ENCODE data around the gene PDCD1.
"Not testable (repeated sequence)": the region's sequence is repeated elsewhere in the genome, so short reads cannot be mapped to it uniquely, and the experiment has no call there.

The PDCD1 gene

DNA sequence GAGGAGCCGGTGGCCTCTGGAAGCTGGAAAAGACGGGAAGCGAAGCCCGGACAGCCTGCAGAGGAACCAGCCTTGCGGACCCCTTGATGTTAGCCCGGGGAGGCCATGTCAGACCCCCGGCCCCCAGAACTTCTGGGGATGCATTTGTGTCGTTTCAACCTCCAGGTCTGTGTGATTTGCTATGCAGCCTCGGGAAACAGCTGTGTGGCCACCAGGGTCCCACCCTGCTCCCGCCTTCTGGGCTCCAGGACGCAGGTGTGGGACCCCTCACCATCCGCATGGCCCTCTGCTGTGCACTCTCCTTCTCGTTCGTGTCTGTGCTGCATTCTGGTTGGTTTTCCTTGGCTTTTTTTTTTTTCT is 36.5 kb downstream of the PDCD1 start:
- H3K4me1 ChIP-seq (ENCODE audit: insufficient read depth, low read length, poor library complexity, severe bottlenecking), result no peaks in the 10 kb centered on the region
- H3K36me3 ChIP-seq (ENCODE audit: insufficient read depth, low read length), result no peaks in the 10 kb centered on the region
- H2AFZ ChIP-seq (ENCODE audit: low read length), result no peak overlapping the region
- no peak overlapping the region for H3K4me3 ChIP-seq (ENCODE audit: low read length, poor library complexity, severe bottlenecking)
- no peaks in the 10 kb centered on the region for H3K79me2 ChIP-seq (ENCODE audit: insufficient read depth, low read length)
- no peaks in the 10 kb centered on the region for H3K27me3 ChIP-seq (ENCODE audit: insufficient read depth, low read length, poor library complexity, severe bottlenecking)
- H3K9ac ChIP-seq (ENCODE audit: low read depth, low read length, poor library complexity, severe bottlenecking), result no peak overlapping the region
- no peak for TF ChIP-seq EZH2phosphoT487 (IDR thresholded peaks at IDR 0.05; ENCODE audit: borderline replicate concordance)
- no peak overlapping the region for H3K4me2 ChIP-seq (ENCODE audit: low read depth, low read length, poor library complexity, severe bottlenecking)
- H3K9me2 ChIP-seq (replicated peaks; ENCODE audit: low read depth, low read length), result no peaks in the 10 kb centered on the region
- no peaks in the 10 kb centered on the region for H4K20me1 ChIP-seq (ENCODE audit: insufficient read depth, low read length, poor library complexity, severe bottlenecking)
- H3K9me3 ChIP-seq (ENCODE audit: insufficient read depth, low read depth, low read length), result peaks cover 7% of the 10 kb centered on the region; the same call in 1 of the 2 replicates
- H3F3A ChIP-seq (ENCODE audit: low read depth), result no peaks in the 10 kb centered on the region; the same call in 1 of the 2 replicates

DNA sequence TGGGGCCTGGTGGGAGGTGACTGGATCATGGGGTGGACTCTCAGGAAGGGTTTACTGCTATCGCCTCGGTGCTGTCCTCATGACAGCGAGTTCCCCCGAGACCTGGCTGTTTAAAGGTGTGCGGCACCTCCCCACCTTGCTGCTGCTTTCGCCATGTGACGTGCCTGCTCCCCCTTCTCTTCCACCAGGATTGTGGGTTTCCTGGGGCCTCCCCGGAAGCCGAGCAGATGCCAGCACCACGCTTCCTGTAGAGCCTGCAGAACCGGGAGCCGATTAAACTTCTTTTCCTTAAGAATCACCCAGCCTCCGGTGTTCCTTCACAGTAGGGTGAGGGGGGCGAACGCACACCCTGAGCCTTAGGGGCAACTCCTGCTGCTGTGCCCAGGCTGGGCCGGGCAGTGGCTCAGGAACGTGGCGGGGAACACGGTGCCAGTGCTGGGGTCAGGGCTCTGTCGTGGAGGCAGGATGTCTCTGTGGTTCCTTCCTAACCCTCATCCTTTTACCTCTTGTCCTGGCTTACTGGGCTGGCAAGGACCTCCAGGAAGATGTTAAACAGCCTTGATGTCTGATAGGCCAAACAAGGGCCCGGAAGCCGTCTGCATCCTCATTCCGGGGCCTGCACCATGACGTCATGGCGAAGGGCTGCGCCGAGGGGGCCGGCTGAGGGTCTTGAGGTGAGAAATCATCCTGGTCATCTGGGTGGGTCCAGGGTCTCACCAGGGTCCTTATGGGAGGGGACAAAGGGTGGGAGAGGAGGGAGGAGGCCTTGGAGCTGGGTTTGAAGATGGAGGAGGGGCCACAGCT is 37.0 kb downstream of the PDCD1 start:
- no peaks in the 10 kb centered on the region for H3K4me1 ChIP-seq (ENCODE audit: insufficient read depth, low read length, poor library complexity, severe bottlenecking)
- TF ChIP-seq, protein P1, sequence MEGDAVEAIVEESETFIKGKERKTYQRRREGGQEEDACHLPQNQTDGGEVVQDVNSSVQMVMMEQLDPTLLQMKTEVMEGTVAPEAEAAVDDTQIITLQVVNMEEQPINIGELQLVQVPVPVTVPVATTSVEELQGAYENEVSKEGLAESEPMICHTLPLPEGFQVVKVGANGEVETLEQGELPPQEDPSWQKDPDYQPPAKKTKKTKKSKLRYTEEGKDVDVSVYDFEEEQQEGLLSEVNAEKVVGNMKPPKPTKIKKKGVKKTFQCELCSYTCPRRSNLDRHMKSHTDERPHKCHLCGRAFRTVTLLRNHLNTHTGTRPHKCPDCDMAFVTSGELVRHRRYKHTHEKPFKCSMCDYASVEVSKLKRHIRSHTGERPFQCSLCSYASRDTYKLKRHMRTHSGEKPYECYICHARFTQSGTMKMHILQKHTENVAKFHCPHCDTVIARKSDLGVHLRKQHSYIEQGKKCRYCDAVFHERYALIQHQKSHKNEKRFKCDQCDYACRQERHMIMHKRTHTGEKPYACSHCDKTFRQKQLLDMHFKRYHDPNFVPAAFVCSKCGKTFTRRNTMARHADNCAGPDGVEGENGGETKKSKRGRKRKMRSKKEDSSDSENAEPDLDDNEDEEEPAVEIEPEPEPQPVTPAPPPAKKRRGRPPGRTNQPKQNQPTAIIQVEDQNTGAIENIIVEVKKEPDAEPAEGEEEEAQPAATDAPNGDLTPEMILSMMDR (conservative IDR thresholded peaks at IDR 0.05; ENCODE audit: low read length), result no peak
- no peak for TF ChIP-seq EZH2phosphoT487 (IDR thresholded peaks at IDR 0.05; ENCODE audit: borderline replicate concordance)
- H3K4me2 ChIP-seq (ENCODE audit: low read depth, low read length, poor library complexity, severe bottlenecking), result no peak overlapping the region
- no peak overlapping the region for H2AFZ ChIP-seq (ENCODE audit: low read length)
- no peaks in the 10 kb centered on the region for H3K79me2 ChIP-seq (ENCODE audit: insufficient read depth, low read length)
- no peaks in the 10 kb centered on the region for H3K9me2 ChIP-seq (replicated peaks; ENCODE audit: low read depth, low read length)
- no peaks in the 10 kb centered on the region for H3K36me3 ChIP-seq (ENCODE audit: insufficient read depth, low read length)
- peaks cover under 1% of the 10 kb centered on the region; the same call in 1 of the 2 replicates for H3K9me3 ChIP-seq (ENCODE audit: insufficient read depth, low read depth, low read length)
- no peak overlapping the region for H3K9ac ChIP-seq (ENCODE audit: low read depth, low read length, poor library complexity, severe bottlenecking)
- no peaks in the 10 kb centered on the region; the same call in 1 of the 2 replicates for H3F3A ChIP-seq (ENCODE audit: low read depth)
- H3K27me3 ChIP-seq (ENCODE audit: insufficient read depth, low read length, poor library complexity, severe bottlenecking), result no peaks in the 10 kb centered on the region
- no peaks in the 10 kb centered on the region for H4K20me1 ChIP-seq (ENCODE audit: insufficient read depth, low read length, poor library complexity, severe bottlenecking)
- no peak overlapping the region for H3K4me3 ChIP-seq (ENCODE audit: low read length, poor library complexity, severe bottlenecking)

DNA sequence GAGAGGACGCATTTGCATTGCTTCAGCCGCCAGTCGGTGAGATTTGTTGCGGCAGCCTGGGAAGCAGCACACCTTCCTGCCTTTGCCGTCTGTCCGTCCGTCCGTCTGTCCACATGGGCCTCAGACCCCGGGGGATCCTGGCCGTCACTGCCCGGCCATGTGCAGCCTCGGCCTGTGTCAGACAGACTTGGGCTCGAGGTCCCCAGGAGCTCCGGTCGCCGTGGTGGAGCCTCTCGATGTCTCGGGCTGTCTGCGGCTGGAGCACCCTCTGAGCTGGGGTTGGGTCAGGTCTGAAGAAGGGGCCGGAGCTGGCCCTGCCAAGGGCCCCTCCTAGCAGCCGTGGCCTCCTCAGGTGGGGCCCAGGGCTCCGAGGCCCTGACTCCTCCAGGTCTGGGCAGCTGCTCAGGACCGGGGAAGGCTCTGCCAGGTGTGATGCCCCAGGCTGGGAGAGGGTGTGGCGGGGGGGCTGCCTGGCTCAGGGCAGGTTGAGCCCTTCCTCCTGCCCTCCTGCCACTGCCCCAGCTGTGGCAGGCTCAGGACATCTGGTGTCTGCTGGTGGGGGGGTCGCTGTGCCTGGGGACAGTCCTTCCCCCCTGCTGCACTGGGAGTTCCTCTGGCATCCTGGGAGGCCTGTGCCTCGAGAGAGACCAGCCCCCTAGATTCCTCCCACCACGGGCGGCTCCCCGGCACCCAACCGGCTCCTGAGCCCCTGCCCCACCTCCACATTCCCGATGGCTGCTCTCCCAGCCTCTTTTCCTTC is 37.9 kb downstream of the PDCD1 start:
- no peaks in the 10 kb centered on the region for H4K20me1 ChIP-seq (ENCODE audit: insufficient read depth, low read length, poor library complexity, severe bottlenecking)
- H3K4me1 ChIP-seq (ENCODE audit: insufficient read depth, low read length, poor library complexity, severe bottlenecking), result no peaks in the 10 kb centered on the region
- no peak overlapping the region for H3K4me3 ChIP-seq (ENCODE audit: low read length, poor library complexity, severe bottlenecking)
- no peaks in the 10 kb centered on the region for H3K9me3 ChIP-seq (ENCODE audit: insufficient read depth, low read depth, low read length)
- TF ChIP-seq EZH2phosphoT487 (IDR thresholded peaks at IDR 0.05; ENCODE audit: borderline replicate concordance), result no peak
- TF ChIP-seq, protein P1 (conservative IDR thresholded peaks at IDR 0.05; ENCODE audit: low read length), result no peak
- H3K27me3 ChIP-seq (ENCODE audit: insufficient read depth, low read length, poor library complexity, severe bottlenecking), result no peaks in the 10 kb centered on the region
- no peak overlapping the region for H3K9ac ChIP-seq (ENCODE audit: low read depth, low read length, poor library complexity, severe bottlenecking)
- no peak overlapping the region for H2AFZ ChIP-seq (ENCODE audit: low read length)
- H3K4me2 ChIP-seq (ENCODE audit: low read depth, low read length, poor library complexity, severe bottlenecking), result no peak overlapping the region
- no peaks in the 10 kb centered on the region for H3K79me2 ChIP-seq (ENCODE audit: insufficient read depth, low read length)
- no peaks in the 10 kb centered on the region for H3K9me2 ChIP-seq (replicated peaks; ENCODE audit: low read depth, low read length)
- H3K36me3 ChIP-seq (ENCODE audit: insufficient read depth, low read length), result no peaks in the 10 kb centered on the region
- no peaks in the 10 kb centered on the region; the same call in 1 of the 2 replicates for H3F3A ChIP-seq (ENCODE audit: low read depth)

DNA sequence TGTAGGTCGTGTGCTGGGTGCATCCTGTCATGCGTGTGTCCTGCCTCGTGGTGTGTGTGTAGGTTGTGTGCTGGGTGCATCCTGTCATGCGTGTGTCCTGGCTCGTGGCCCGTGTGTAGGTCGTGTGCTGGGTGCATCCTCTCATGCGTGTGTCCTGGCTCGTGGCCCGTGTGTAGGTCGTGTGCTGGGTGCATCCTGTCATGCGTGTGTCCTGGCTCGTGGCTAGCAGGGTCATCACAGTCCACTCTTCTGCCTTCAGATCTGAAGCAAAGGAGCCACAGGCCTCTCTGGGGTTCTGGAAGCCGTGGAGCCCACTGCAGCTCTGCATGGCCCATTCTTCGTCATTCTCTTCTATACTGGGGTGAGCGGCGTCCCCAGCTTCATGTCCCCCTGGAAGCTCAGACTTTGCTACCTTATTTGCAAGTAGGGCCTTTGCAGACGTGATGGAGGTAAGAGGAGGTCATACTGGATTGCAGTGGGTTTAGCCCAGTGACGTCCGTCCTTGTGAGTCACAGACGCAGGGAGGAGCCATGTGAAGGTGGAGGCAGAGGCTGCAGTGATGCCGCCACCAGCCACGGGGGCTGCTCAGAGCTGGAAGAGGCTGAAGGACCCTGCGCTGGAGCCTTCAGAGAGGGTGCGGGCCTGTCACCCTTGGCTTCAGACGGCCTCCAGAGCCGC is 38.6 kb downstream of the PDCD1 start:
- not testable (repeated sequence) for H3K9me3 ChIP-seq (ENCODE audit: insufficient read depth, low read depth, low read length); H3K36me3 ChIP-seq (ENCODE audit: insufficient read depth, low read length); H3K4me2 ChIP-seq (ENCODE audit: low read depth, low read length, poor library complexity, severe bottlenecking); H3K4me1 ChIP-seq (ENCODE audit: insufficient read depth, low read length, poor library complexity, severe bottlenecking); H3K9ac ChIP-seq (ENCODE audit: low read depth, low read length, poor library complexity, severe bottlenecking); H3K9me2 ChIP-seq (replicated peaks; ENCODE audit: low read depth, low read length); H3F3A ChIP-seq (ENCODE audit: low read depth); H3K4me3 ChIP-seq (ENCODE audit: low read length, poor library complexity, severe bottlenecking); H4K20me1 ChIP-seq (ENCODE audit: insufficient read depth, low read length, poor library complexity, severe bottlenecking); H3K79me2 ChIP-seq (ENCODE audit: insufficient read depth, low read length); H2AFZ ChIP-seq (ENCODE audit: low read length); H3K27me3 ChIP-seq (ENCODE audit: insufficient read depth, low read length, poor library complexity, severe bottlenecking)

Measured in Loucy (cell line).